NCI-H524 (cell line): Measurements from ENCODE around the gene HCN2.
A peak's percentile ranks its signal among the peaks of the same experiment; 100 is the strongest.

Source experiments
- DNase-seq, 2 experiments: peaks; one replicate each; lab custom pipeline; 2025; lab: John Stamatoyannopoulos, UW

Gene HCN2

DNA sequence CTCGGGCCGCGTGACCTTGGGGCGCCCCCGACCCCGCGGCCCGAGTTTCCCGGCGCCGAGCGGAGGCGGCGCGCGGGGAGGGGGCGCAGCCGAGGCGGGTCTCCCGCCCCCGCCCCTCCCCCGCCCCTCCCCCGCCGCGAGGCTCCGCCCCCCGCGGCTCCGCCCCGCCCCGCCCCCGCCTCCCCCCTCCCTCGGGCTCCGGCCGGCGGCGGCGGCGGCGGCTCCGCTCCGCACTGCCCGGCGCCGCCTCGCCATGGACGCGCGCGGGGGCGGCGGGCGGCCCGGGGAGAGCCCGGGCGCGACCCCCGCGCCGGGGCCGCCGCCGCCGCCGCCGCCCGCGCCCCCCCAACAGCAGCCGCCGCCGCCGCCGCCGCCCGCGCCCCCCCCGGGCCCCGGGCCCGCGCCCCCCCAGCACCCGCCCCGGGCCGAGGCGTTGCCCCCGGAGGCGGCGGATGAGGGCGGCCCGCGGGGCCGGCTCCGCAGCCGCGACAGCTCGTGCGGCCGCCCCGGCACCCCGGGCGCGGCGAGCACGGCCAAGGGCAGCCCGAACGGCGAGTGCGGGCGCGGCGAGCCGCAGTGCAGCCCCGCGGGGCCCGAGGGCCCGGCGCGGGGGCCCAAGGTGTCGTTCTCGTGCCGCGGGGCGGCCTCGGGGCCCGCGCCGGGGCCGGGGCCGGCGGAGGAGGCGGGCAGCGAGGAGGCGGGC, at the start of gene HCN2:
TSS of gene HCN2 (plus strand) at position 189 of the 703 bp plus-strand sequence. CDS start at position 254, 65 bp downstream.
- DNase-seq = no peak

DNA sequence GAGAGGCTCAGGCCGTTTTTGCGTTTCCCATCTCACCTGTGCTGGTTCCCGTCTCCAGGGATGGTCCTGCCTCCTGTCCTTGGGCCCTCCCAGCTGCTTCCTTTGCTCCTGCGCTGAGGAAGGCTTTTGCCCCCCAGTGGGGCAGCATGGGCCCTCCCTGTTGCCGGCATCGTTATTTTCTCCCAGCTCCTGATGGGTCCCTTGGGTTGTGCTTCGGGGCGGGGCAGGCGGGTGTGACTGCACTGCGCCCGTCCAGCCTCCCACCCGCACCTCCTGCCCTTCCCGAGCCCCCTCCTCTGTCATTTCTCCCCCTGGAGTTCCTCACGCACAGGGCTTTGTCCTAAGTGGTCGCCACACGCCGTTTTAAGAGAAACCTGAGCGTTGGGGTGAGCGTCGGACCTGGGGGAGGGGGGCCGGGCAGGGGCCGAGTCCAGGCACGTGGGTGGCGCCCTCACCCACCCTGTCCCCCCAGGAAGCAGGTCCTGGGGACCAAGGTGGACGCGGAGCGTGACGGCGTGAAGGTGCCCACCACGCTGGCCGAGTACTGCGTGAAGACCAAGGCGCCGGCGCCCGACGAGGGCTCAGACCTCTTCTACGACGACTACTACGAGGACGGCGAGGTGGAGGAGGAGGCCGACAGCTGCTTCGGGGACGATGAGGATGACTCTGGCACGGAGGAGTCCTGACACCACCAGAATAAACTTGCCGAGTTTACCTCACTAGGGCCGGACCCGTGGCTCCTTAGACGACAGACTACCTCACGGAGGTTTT, 48.6 kb upstream of the HCN2 start:
- no peak for DNase-seq

DNA sequence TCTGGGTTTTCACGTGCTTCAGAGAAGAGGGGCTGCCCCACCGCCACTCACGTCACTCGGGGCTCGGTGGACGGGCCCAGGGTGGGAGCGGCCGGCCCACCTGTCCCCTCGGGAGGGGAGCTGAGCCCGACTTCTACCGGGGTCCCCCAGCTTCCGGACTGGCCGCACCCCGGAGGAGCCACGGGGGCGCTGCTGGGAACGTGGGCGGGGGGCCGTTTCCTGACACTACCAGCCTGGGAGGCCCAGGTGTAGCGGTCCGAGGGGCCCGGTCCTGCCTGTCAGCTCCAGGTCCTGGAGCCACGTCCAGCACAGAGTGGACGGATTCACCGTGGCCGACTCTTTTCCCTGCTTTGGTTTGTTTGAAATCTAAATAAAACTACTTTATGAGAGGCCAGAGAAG, 48.0 kb upstream of the HCN2 start:
- no peak for DNase-seq

DNA sequence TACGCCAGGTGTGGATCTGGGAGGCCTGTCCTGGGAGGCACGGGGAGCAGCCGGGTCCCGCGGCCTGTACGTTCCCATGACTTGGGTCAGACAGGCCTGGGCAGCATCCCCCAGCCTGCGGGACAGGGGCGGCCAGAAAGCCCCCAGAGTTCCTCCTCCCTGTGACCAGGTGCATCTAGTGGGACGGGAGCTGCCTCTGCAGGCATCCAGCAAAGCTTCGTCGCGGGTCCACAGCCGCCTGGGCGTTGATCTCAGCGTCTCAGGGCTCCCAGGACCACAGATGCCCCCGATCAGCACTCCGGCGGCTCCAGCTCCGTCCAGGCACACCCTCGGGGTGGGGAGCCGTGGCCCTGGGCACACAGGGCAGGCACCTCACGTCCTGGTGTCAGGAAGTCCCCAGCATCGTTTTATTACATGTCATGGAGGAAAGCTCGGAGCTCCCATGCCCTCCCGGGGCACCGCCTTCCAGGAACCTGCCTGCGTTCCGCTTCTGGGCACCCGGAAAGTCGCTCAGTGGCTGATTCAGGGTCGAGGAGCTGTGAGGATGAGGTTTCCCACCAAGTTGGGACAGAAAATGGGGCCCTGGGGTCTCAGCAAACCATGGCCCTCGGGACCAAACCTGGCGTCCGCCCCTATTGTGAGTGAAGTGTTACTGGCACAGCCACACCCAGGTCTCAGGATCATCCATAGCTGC, 47.4 kb upstream of the HCN2 start:
- no peak for DNase-seq

DNA sequence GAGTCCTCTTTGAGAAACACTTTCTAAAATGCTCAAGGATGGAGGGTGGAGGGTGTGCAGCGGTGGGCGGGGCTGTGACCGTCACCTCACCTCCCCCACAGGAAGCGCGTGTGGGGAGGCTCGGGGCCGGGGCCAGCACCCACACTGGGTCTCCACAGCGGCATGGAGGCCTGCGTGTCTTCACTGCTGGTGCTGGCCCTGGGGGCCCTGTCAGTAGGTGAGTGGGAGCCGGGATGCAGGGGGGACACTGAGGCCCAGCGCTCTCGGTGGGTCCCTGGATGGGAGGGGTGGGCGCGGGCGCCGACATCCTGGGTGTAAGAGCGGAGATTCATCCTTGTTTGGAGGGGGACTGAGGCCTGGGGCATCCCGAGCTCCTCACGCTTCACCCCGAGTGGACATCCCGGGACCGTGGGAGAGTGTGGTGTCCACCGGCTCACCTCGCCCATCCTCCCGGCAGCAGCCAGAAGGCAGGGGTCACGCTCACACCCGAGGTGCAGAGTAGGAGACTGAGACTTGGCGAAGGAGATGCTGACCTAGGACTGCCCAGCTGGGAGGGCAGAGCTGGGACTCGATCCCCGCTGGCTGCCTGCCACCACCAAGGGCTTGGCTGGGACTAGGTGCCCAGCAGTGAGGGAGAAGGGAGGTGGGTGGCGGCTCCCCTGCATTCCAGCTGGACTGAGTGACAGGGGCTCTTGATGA, 45.6 kb upstream of the HCN2 start, which contains the start of gene GZMM:
TSS of gene GZMM (plus strand) at position 144 of the 699 bp plus-strand sequence. CDS start at position 163, 19 bp downstream.
- no peak for DNase-seq

DNA sequence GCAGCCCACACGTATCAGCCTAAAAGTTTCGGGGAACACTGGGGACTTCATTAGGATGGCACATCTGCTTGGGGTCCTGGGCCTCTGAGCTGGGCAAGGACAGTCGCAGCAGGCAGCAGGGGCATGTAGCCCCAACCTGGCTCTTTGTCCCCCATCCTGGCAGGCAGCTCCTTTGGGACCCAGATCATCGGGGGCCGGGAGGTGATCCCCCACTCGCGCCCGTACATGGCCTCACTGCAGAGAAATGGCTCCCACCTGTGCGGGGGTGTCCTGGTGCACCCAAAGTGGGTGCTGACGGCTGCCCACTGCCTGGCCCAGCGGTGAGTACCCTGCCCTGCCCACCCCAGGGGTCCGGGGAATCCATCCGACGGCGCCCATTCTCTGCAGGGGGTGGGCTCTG, 42.6 kb upstream of the HCN2 start:
- DNase-seq = no peak

DNA sequence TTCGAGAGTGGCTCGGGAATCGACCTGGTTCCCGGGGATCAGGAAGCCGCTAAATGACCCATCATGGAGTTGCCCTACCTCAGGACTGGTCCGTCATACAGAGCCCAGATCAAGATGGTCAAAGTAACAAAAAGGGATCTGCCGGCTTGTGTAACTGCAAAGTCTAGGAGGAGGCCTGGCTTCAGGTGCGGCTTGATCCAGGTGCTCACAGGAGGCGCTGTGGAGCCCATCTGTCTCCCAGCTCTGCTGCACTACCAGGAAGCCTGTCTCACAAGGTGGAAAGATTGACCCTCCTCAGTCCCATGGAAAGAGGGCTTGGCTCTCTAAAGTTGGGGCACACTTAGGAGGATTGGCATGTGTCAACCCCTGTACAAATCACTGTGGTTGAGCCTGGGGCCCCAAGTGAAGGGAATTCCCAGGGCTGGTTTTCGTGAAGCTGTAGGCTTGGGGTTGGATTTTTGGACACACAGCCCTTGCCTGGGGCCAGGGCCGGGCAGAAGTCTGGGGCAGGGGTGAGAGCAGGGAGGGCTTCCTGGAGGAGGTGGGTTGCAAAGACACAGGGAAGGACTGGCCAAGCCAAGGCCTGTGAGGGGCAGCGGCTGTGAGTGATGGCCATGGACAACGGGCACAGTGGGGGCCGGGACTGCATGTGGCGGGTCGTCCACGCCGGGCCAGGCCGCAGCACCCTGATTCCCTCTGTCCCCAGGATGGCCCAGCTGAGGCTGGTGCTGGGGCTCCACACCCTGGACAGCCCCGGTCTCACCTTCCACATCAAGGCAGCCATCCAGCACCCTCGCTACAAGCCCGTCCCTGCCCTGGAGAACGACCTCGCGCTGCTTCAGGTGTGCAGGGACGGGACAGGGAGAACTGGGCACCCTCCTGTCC, 41.6 kb upstream of the HCN2 start:
- DNase-seq = no peak

DNA sequence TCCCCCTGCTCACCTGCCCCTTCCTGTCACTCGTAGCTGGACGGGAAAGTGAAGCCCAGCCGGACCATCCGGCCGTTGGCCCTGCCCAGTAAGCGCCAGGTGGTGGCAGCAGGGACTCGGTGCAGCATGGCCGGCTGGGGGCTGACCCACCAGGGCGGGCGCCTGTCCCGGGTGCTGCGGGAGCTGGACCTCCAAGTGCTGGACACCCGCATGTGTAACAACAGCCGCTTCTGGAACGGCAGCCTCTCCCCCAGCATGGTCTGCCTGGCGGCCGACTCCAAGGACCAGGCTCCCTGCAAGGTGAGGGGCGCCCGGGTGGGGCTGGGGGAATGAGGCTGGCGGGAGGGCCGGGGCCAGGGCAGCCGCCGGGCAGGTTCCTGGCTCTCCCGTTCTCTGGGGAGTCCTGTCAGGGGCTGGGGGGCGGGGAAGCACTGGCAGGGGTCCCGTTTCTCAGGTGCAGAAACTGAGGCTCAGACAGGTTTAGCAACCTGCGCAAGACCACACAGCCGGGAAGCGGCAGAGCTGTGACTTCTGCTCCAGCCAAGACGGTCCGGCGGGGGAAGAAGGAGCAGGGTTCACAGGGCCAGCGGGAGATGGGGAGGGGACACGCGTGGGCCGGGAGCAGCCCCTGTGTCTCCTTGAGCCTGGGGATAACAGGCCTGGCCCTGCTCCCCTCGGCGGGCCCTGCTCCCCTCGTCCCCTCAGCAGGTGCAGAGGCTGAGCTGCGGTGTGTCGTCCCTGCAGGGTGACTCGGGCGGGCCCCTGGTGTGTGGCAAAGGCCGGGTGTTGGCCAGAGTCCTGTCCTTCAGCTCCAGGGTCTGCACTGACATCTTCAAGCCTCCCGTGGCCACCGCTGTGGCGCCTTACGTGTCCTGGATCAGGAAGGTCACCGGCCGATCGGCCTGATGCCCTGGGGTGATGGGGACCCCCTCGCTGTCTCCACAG, 40.5 kb upstream of the HCN2 start:
- no peak for DNase-seq

DNA sequence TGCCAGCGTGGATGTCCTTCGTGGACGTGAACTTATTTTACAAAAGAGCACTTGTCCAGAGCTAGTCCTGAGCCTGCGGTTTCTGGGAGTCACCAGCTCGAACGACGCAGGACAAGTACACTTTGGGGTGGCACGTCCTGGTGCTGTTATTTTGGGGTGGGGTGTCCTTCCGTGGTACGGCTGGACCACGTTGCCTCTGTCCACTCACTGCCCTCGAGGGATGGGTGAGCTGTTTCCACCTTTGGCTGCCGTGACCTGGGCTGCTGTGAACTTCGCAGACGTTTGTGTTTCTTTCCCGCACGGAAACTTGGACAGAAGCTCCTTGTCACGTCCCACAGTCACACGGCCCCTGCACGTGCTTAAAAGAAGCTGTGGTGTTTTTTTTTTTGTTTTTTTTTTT, 34.9 kb upstream of the HCN2 start:
- no peak for DNase-seq

DNA sequence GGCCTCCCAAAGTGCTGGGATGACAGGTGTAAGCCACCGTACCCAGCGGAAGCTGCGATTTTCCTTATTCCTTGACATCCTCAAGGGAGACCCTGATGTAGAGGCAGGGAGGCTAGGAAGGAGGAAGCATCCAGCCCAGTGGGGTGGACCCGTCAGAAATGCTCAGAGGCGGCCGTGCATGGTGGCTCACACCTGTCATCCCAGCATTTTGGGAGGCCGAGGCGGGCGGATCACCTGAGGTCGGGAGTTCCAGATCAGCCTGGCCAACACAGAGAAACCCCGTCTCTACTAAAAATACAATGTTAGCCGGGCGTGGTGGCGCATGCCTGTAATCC, 34.2 kb upstream of the HCN2 start:
- no peak for DNase-seq

DNA sequence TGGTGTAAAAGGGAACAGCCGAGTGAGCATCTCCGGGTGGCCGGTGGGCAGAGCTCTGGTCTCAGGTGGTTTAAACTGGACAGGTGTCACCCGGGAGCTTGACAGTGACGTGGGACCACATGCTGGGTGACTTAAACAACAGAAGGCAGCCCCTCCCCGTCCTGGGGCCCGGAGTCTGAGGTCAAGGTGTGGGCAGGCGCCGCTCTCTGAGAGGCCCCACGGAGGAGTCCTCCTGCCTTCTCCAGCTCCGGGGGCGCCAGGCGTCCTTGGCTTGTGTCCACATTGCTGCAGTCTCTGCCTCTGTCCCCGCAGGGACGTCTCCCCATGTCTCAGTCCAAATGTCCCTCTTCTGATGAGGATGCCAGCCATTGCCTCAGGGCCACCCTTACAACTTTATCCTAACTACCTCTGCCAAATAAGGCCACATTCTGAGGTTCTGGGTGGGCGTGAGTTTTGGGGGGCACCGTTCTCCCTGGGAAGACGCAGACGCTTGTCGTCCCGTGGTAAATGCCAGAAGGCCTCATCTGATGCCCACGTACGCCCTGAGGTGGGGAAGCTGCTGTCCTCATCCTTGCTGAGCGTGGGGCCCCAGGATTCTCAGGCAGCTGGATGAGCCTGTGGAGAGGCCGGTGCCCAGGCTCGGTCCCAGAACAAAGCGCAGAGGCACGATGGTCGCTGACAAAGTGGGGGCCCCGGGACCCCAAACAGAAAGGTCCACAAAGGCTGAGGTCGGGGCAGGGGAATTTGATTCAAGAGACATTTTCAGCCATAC, 32.9 kb upstream of the HCN2 start:
- DNase-seq = no peak

DNA sequence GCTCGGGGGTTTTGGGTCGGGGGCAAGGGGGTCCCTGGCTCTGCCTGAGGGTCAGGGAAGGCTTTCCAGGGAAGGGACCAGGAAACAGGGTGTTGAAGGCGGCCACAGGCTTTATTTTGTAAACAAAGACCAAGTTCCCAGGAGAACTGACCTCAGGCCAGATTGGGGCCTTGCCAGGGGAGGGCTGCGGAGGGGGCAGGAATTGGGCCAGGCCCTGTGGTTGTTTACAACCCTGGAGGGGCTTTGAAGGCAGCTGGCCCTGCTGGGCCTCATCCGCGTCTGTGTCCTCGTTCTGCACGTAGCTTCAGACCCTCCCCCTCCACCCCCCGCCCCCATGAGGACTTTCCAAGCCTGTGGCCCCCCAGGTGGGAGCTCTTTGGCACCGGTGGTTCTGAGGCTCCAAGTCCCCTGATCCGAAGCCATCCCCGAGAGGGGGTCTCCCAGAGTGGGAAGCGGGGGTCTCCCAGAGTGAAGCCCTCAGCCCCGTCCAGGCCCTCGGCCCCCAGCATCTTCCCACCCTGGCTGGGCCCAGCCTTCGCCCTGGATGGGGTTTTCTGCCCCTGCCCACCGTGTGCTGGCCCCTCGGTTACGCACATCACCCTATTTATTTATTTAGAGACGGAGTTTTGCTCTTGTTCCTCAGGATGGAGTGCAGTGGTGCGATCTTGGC, 30.8 kb upstream of the HCN2 start:
- DNase-seq = no peak

DNA sequence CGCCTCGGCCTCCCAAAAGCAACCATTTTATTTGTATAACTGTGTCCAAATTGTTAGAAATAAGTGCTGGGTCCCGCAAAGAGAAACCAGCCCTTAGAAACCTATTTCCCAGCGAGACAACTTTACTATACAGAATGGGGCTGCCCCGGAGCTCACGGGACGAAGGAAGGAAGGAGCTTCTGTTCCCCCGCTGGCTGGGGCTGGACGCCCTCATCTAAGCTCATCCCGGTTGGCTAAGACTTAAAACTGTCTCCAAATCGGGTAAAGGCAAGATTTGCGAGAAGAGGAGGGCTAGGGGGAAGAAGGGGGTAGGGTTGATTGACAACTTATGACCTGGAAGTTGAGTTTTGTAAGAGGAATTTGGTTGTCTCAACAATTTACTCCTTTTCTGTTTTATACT, 29.6 kb upstream of the HCN2 start:
- no peak for DNase-seq

DNA sequence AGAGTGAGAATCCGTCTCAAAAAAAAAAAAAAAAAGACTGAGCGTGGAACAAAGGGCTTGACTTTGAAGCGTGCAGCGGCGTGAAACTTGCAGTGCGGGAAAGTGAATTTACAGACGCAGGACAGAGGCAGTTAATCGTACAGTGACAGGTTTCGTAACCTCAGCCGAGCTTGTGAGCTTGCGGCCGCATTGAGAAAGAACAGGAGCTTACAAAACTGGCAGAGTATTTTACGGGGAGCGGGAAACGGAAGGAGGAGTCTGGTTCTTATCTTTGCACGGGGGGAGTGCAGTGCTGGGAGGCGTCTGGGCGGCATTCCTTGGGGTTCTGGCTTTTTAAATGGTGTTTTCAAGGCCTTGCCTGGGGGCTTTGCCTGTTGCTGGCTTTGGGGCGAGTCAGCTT, 23.3 kb upstream of the HCN2 start:
- DNase-seq = no peak

DNA sequence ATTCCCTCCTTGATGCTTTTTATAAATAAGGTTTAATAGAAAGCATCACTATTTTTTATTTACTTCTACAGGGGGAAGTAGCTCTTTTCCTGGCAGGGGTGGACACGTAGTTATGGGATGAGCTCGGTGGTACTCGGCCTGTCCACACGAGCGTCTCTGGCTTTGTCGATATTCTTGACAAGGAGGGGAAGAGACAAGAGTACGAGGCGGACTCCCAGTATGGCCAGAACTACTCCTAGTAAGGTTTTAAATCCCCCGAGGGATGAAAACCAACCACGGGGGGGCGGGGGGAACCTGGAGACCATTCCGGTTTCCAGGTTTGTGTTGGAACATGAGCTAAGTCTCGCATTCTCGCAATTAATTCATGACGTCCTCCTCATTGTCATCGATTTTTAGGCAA, 22.8 kb upstream of the HCN2 start:
- DNase-seq = no peak

DNA sequence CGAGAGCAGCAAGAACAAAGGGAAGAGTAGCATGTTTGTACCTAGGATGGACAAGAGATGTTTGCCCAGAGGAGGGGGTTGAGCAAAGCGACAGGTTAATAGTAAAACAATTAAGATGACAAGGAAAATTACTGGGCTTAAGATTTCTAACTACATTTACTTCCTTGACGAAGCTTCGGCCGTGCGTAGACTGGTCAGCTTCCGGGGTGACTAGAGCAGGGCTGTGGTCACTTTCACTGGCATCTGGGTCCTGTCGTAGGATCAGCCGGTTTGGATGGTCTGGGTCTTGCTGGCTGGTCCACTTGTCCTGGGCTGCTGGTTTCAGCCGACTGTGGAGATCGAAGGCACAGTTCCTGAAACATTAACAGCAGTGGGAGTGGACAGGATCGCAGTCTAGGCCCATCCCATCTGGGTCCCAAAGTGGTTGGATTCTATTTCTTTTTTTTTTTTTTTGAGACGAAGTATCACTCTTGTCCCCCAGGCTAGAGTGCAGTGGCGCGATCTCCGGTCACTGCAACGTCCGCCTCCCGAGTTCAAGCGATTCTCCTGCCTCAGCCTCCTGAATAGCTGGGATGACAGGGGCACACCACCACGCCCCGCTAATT, 22.3 kb upstream of the HCN2 start:
- DNase-seq = no peak

DNA sequence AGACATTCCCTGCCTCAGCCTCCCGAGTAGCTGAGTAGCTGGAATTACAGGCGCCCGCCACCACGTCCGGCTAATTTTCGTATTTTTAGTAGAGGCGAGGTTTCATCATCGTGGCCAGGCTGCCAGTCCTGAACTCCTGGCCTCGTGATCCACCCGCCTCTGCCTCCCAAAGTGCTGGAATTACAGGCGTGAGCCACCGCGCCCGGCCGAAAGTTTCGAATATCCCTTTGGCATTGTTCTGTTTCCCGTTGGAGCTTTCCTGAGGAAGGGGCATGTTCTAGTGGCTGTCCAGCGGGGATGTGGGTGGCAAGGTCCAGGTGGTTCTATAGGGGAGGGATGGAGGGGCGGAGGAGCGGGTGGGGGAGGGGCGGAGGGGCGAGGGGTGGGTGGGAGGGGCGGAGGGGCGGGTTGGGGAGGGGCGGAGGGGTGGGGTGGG, 19.4 kb upstream of the HCN2 start:
- DNase-seq = no peak

DNA sequence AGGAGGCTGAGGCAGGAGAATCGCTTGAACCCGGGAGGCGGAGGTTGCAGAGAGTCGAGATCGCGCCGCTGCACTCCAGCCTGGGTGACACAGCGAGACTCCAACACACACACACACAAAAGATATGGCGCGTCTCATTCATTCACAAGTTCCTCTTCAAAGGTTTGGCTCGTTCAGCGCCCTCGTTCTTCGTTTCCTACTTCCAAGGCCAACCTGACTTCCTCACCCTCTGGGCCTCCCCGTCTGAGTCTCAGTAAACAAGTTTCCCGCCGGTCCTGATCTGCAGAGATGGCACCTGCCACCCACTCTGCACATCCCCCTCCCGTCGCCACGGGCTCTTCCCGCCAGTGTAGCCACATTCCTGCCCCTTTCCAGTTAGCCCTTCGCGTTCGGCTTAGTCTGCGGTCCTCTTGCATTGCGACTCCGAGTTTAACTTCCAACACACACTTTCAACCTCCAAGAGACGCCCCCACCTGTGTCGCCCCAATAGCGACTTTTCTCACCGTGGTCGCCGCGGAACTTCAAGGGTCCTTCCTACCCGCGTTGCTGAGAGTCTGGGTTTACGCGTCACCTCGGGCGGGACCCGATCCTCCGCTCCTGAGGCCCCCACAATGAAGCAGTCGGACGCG, 18.6 kb upstream of the HCN2 start:
- DNase-seq = peak; percentile 61 to 64
